ENCODE results near the gene FGF11. TPM values are rescaled to one million over a fixed set of nuclear protein-coding genes. Genes with fewer than 3 reads are reported as not detected.
"Not testable (repeated sequence)": the region's sequence is repeated elsewhere in the genome, so short reads cannot be mapped to it uniquely, and the experiment has no call there.

Gene FGF11
- total RNA-seq, 4 donors from 2014 or later: 1.5 to 3.3 (median 2.2) TPM

DNA sequence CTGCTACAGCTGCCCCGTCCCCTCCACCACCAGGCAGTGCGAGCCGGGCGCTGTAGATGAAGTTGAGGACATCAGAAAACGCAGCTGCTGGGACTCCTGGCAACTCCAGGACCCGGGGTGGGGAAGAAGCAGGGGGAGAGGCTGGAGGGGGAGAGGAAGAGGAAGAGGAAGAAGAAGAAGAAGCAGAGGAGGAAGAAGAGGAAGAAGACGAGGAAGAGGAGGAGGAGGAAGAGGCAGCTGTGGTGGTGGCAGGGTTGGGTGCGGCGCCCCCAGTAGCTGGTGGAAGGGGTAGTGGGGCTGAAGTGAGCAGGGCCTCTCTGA lies 27.0 kb downstream of the FGF11 start:
- H3K27me3 ChIP-seq: no peaks in the 10 kb centered on the region
- H3K36me3 ChIP-seq: peaks cover 0 to 53% (median 9%) of the 10 kb centered on the region in 3 donors
- no peak overlapping the region for H3K4me3 ChIP-seq
- peaks cover 0 to 65% (median 21%) of the 10 kb centered on the region in 4 donors for H3K4me1 ChIP-seq
- 69 to 78% methylated on average over 9 of the region's 9 CpGs for WGBS, 2 donors
- H3K9me3 ChIP-seq: no peaks in the 10 kb centered on the region
- DNase-seq (ENCODE audit: low spot score in 2 of 2): no peak
- H3K27ac ChIP-seq: peak overlapping the region in 3 of 4 donors; percentile 27 to 88 (median 77)
- TF ChIP-seq EP300 (IDR thresholded peaks at IDR 0.05) (no peak), POLR2A (IDR thresholded peaks at IDR 0.05) (no peak)
- TF ChIP-seq, protein P1, sequence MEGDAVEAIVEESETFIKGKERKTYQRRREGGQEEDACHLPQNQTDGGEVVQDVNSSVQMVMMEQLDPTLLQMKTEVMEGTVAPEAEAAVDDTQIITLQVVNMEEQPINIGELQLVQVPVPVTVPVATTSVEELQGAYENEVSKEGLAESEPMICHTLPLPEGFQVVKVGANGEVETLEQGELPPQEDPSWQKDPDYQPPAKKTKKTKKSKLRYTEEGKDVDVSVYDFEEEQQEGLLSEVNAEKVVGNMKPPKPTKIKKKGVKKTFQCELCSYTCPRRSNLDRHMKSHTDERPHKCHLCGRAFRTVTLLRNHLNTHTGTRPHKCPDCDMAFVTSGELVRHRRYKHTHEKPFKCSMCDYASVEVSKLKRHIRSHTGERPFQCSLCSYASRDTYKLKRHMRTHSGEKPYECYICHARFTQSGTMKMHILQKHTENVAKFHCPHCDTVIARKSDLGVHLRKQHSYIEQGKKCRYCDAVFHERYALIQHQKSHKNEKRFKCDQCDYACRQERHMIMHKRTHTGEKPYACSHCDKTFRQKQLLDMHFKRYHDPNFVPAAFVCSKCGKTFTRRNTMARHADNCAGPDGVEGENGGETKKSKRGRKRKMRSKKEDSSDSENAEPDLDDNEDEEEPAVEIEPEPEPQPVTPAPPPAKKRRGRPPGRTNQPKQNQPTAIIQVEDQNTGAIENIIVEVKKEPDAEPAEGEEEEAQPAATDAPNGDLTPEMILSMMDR (IDR thresholded peaks at IDR 0.05): no peak

DNA sequence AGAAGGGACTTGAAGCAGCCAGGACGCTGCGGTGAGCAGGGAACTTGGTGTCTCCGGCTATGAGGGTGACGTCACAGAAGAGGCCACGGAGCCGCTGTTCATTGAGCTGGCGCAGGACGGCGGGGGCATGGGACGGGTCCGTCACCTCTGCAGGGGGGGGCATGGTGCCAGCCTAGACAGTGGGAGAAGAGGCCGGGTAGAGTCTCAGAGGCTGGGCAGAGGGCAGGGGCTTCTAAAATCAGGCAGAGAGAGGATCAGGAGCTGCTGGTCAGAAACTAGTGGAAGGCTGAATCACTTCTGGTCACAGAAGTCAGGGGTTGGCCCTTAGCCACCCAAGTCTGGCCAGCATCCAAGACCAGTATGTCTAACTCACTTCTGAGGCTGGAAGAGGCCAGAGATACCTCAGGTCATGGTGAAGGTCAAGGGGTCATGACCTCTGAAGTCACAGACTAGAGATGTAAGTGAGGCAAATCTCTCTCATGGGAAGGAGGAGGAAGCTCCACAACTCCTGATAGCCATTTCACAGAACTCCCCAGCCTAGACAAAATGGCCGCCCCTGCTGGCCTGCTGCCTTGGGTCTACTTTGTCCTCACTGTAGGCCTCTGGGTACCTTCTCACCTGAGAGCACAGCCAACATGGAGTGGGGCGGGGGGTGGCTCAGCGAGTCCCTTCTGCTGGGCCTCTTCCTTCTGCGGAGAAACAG lies 27.5 kb downstream of the FGF11 start:
- WGBS, 2 donors: 55 to 57% methylated on average over 16 of the region's 16 CpGs
- TF ChIP-seq, protein P1 (IDR thresholded peaks at IDR 0.05): no peak
- TF ChIP-seq EP300 (IDR thresholded peaks at IDR 0.05): peak in 1 of 2 donors; percentile 57
- Histone ChIP-seq H3K9me3 (no peaks in the 10 kb centered on the region), H3K4me3 (no peak overlapping the region), H3K36me3 (peaks cover 0 to 49% (median 9%) of the 10 kb centered on the region in 3 donors), H3K27ac (peak overlapping the region in 3 of 4 donors; percentile 27 to 88 (median 77)), H3K27me3 (no peaks in the 10 kb centered on the region), H3K4me1 (peaks cover 0 to 66% (median 21%) of the 10 kb centered on the region in 4 donors)
- peak in 1 of 2 donors; percentile 71 for DNase-seq (ENCODE audit: low spot score in 2 of 2)

DNA sequence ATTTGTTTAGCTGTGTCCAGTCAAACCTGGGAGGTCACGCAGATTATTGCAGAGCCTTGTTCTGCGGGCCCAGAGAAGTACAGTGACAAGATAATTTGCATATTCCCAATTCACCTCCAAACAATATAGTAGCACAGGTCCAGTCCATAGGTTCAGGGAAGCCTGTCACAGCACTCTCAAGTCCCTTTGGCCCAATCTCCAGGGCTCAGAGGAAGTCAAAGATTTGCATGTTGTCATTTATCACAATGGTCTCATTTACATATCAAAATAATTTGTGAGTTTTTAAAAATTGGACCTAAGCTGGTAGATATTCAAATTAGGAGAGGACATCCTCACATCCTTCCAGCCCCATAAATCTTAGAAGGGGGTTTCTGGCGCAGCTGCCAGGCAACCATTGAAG lies 28.2 kb downstream of the FGF11 start:
- peaks cover 0 to 66% (median 21%) of the 10 kb centered on the region in 4 donors for H3K4me1 ChIP-seq
- DNase-seq (ENCODE audit: low spot score in 2 of 2): no peak
- no peak overlapping the region for H3K4me3 ChIP-seq
- TF ChIP-seq EP300 (IDR thresholded peaks at IDR 0.05): no peak
- TF ChIP-seq, protein P1 (IDR thresholded peaks at IDR 0.05): no peak
- TF ChIP-seq POLR2A (IDR thresholded peaks at IDR 0.05): no peak
- H3K9me3 ChIP-seq: no peaks in the 10 kb centered on the region
- 78 to 85% methylated on average over 3 of the region's 3 CpGs for WGBS, 2 donors
- no peaks in the 10 kb centered on the region for H3K27me3 ChIP-seq
- peak overlapping the region in 3 of 4 donors; percentile 5 to 88 (median 77) for H3K27ac ChIP-seq
- peaks cover 0 to 42% (median 8%) of the 10 kb centered on the region in 3 donors for H3K36me3 ChIP-seq

DNA sequence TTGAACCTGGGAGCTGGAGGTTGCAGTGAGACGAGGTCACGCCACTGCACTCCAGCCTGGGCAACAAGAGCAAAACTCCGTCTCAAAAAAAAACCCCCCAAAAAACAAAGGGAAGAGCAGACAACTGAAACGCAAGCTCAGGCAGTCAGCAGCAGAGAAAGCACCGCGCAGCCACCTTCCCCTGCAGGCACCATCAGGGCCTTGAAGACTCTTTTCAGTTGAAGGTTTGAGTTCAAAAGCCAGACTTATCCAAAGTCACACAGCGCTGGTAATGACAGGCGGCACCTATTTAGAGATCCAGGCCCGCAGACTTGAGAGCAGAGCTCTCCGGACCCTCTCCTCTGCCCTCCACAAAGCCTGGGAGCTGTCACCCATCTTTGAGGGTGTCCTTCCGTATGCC lies 29.0 kb downstream of the FGF11 start:
- DNase-seq (ENCODE audit: low spot score in 2 of 2): no peak
- H3K4me1 ChIP-seq: peaks cover 0 to 66% (median 21%) of the 10 kb centered on the region in 4 donors
- no peak for TF ChIP-seq EP300 (IDR thresholded peaks at IDR 0.05)
- TF ChIP-seq, protein P1 (IDR thresholded peaks at IDR 0.05): no peak
- no peak for TF ChIP-seq POLR2A (IDR thresholded peaks at IDR 0.05)
- 92 to 93% methylated on average over 10 to 11 of the region's 11 CpGs for WGBS, 2 donors
- H3K9me3 ChIP-seq: no peaks in the 10 kb centered on the region
- H3K27ac ChIP-seq: peak overlapping the region in 1 of 4 donors; percentile 33
- H3K36me3 ChIP-seq: peaks cover 0 to 34% (median 0%) of the 10 kb centered on the region in 3 donors
- H3K27me3 ChIP-seq: no peaks in the 10 kb centered on the region
- no peak overlapping the region for H3K4me3 ChIP-seq

DNA sequence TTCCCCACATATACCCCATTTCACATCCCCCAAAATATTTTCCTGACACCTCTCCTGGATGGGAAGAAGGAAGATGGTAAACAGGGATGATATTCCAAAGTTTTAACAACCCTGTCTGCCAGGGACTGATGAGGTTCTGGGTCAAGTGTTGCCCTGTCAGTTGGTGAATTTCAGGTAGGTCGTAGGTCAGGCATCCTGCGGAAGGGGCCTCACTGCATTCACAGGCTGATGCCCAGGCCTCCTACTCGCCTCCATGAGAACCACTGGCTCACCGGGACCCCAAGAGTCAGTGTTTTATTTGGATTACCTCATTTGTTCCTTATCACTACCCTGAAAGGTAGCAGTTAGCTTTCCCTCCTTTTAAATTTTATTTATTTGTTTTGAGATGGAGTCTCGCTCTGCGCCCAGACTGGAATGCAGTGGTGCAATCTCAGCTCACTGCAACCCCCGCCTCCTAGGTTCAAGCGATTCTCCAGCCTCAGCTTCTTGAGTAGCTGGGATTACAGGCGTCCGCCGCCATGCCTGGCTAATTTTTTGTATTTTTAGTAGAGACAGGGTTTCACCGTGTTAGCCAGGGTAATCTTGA lies 29.6 kb downstream of the FGF11 start:
- Histone ChIP-seq H3K27ac (peak overlapping the region in 1 of 4 donors; percentile 33), H3K9me3 (no peaks in the 10 kb centered on the region), H3K27me3 (no peaks in the 10 kb centered on the region), H3K4me3 (no peak overlapping the region), H3K36me3 (peaks cover 0 to 28% (median 0%) of the 10 kb centered on the region in 3 donors), H3K4me1 (peaks cover 0 to 70% (median 21%) of the 10 kb centered on the region in 4 donors)
- TF ChIP-seq POLR2A (IDR thresholded peaks at IDR 0.05) (no peak), EP300 (IDR thresholded peaks at IDR 0.05) (no peak)
- TF ChIP-seq, protein P1 (IDR thresholded peaks at IDR 0.05): no peak
- DNase-seq (ENCODE audit: low spot score in 2 of 2): no peak
- 74 to 82% methylated on average over 12 of the region's 12 CpGs for WGBS, 2 donors

DNA sequence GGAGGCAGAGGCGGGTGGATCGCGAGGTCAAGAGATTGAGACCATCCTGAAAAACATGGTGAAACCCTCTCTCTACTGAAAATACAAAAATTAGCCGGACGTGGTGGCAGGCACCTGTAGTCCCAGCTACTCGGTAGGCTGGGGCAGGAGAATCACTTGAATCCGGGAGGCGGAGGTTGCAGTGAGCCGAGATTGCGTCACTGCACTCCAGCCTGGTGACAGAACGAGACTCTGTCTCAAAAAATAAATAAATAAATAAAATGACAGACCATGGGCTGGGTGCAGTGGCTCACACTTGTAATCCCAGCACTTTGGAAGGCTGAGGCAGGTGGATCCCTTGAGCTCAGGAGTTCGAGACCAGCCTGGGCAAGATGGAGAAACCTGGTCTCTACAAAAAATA lies 30.5 kb downstream of the FGF11 start:
- H3K9me3 ChIP-seq; H3K27ac ChIP-seq; H3K4me3 ChIP-seq; DNase-seq (ENCODE audit: low spot score in 2 of 2); H3K27me3 ChIP-seq: not testable (repeated sequence)
- H3K4me1 ChIP-seq: peaks cover 0 to 76% (median 21%) of the 10 kb centered on the region in 4 donors
- WGBS, 2 donors: 92 to 93% methylated on average over 12 of the region's 12 CpGs
- H3K36me3 ChIP-seq: peaks cover 0 to 20% (median 0%) of the 10 kb centered on the region in 3 donors

DNA sequence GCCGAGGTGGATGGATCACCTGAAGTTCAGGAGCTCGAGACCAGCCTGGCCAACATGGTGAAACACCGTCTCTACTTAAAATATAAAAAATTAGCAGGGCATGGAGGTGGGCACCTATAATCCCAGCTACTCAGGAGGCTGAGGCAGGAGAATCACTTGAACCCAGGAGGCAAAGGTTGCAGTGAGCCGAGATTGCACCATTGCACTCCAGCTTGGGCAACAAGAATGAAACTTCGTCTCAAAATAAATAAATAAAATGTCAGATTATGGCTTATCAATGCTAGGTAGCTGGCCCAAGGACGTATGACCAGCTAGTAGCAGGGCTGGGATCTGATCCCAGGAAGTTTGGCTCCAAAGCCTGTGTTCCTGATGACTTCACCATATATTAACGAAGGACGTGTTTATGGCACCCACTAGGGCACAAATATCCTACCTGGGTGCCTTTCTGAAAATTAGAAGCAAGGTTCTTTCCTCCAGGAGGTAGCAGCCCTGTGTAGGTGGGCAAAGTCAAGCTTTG lies 31.2 kb downstream of the FGF11 start:
- H3K4me3 ChIP-seq; H3K27me3 ChIP-seq; H3K27ac ChIP-seq; DNase-seq (ENCODE audit: low spot score in 2 of 2); H3K9me3 ChIP-seq: not testable (repeated sequence)
- Histone ChIP-seq H3K4me1 (peaks cover 0 to 82% (median 25%) of the 10 kb centered on the region in 4 donors), H3K36me3 (peaks cover 0 to 14% (median 0%) of the 10 kb centered on the region in 3 donors)
- 78 to 81% methylated on average over 8 of the region's 8 CpGs for WGBS, 2 donors
